ENCODE measurements around the gene LSM10.

GRCh38 chr1:36438715-36439114, 41.0 kb upstream of the LSM10 start:
- no peak for TF ChIP-seq CTCF (IDR thresholded peaks at IDR 0.05)
- TF ChIP-seq POLR2A (IDR thresholded peaks at IDR 0.05), result no peak
